NT2/D1 (cell line): ENCODE results near the gene TNPO3.

Experiments used
- DNase-seq: peaks from one replicate; pipeline ENCODE4 v3.0.0-alpha.2; 2011; ENCODE audit warnings: low read depth, low spot score
- H3K27me3 ChIP-seq: 2 replicates; pipeline ENCODE4 v1.6.0; 2011; ENCODE audit warnings: mild to moderate bottlenecking; ENCODE audit not compliant: insufficient read length, insufficient read depth
- H3K36me3 ChIP-seq: 2 replicates; pipeline ENCODE4 v1.6.1; 2011; ENCODE audit warnings: mild to moderate bottlenecking, low read length, mixed read lengths; ENCODE audit not compliant: insufficient read depth, insufficient read length
- H3K4me1 ChIP-seq: 2 replicates; pipeline ENCODE4 v1.5.1; 2011; ENCODE audit not compliant: insufficient read depth, insufficient read length
- H3K4me3 ChIP-seq: 2 replicates; pipeline ENCODE4 v1.5.1; 2011; ENCODE audit warnings: low read depth; ENCODE audit not compliant: insufficient read length
- H3K9ac ChIP-seq: 2 replicates; pipeline ENCODE4 v1.6.0; 2011; ENCODE audit warnings: low read depth; ENCODE audit not compliant: insufficient read length
- H3K9me3 ChIP-seq: 2 replicates; pipeline ENCODE4 v1.5.1; 2011; ENCODE audit warnings: mild to moderate bottlenecking, low read length; ENCODE audit not compliant: insufficient read depth
- SUZ12 ChIP-seq: IDR thresholded peaks from 2 replicates; pipeline ENCODE4 v1.6.1; 2011; ENCODE audit not compliant: insufficient read length, insufficient read depth; ENCODE audit errors: extremely low read depth
- YY1 ChIP-seq: IDR thresholded peaks from 2 replicates; pipeline ENCODE4 v1.6.1; 2011; ENCODE audit not compliant: insufficient read length, insufficient read depth
- ZNF274 ChIP-seq: IDR thresholded peaks from 2 replicates; pipeline ENCODE4 v1.6.1; 2011; ENCODE audit warnings: mild to moderate bottlenecking, low read depth, low read length

The TNPO3 gene

GRCh38 chr7:128939075-128939860 lies 115.6 kb downstream of the TNPO3 start:
- TF ChIP-seq ZNF274 (no peak), YY1 (no peak), SUZ12 (no peak)
- Histone ChIP-seq H3K27me3 (peaks cover 57% of the 10 kb centered on the region), H3K4me3 (no peak overlapping the region), H3K9me3 (no peaks in the 10 kb centered on the region), H3K36me3 (no peaks in the 10 kb centered on the region), H3K9ac (no peak overlapping the region), H3K4me1 (peaks cover 12% of the 10 kb centered on the region)
- DNase-seq = no peak

- Histone ChIP-seq H3K4me1 (peaks cover 12% of the 10 kb centered on the region), H3K36me3 (no peaks in the 10 kb centered on the region), H3K9ac (peak overlapping the region; percentile 50), H3K27me3 (peaks cover 58% of the 10 kb centered on the region), H3K9me3 (no peaks in the 10 kb centered on the region), H3K4me3 (peak overlapping the region; percentile 40)
- DNase-seq = no peak
- TF ChIP-seq YY1 (no peak), SUZ12 (no peak), ZNF274 (no peak)
Measured at GRCh38 chr7:128938544-128939074, 116.3 kb downstream of the TNPO3 start.

- DNase-seq = no peak
- Histone ChIP-seq H3K4me3 (peak within 1 kb of the TSS; percentile 40), H3K9ac (peak within 1 kb of the TSS; percentile 50), H3K4me1 (peaks cover 12% of the 10 kb centered on the region), H3K27me3 (peaks cover 58% of the 10 kb centered on the region), H3K9me3 (no peaks in the 10 kb centered on the region), H3K36me3 (no peaks in the 10 kb centered on the region)
- no peak for TF ChIP-seq YY1
- TF ChIP-seq SUZ12 = peak; percentile 71
Measured at GRCh38 chr7:128937647-128938543, 117.0 kb downstream of the TNPO3 start, which contains the start of gene IRF5. IRF5 (plus strand) TSS chr7:128937927; CDS start chr7:128942082, 4,155 bp downstream.

GRCh38 chr7:128937271-128937646 lies 117.7 kb downstream of the TNPO3 start:
- Histone ChIP-seq H3K4me3 (peak overlapping the region; percentile 40), H3K9ac (no peak overlapping the region), H3K4me1 (peaks cover 12% of the 10 kb centered on the region), H3K27me3 (peaks cover 58% of the 10 kb centered on the region), H3K36me3 (no peaks in the 10 kb centered on the region), H3K9me3 (no peaks in the 10 kb centered on the region)
- DNase-seq = no peak
- TF ChIP-seq SUZ12 = no peak
- no peak for TF ChIP-seq YY1
- no peak for TF ChIP-seq ZNF274

GRCh38 chr7:128936798-128937197 lies 118.1 kb downstream of the TNPO3 start:
- DNase-seq = no peak
- peaks cover 12% of the 10 kb centered on the region for H3K4me1 ChIP-seq
- no peaks in the 10 kb centered on the region for H3K9me3 ChIP-seq
- no peak overlapping the region for H3K9ac ChIP-seq
- TF ChIP-seq SUZ12 = no peak
- TF ChIP-seq YY1 = no peak
- no peak for TF ChIP-seq ZNF274
- H3K27me3 ChIP-seq = peaks cover 58% of the 10 kb centered on the region
- no peak overlapping the region for H3K4me3 ChIP-seq
- H3K36me3 ChIP-seq = no peaks in the 10 kb centered on the region

GRCh38 chr7:128935342-128935730 lies 119.6 kb downstream of the TNPO3 start:
- Histone ChIP-seq H3K4me3 (no peak overlapping the region), H3K4me1 (peaks cover 9% of the 10 kb centered on the region), H3K9ac (no peak overlapping the region)

GRCh38 chr7:128934361-128935341 lies 120.3 kb downstream of the TNPO3 start:
- no peaks in the 10 kb centered on the region for H3K36me3 ChIP-seq
- TF ChIP-seq YY1 (no peak), SUZ12 (no peak), ZNF274 (no peak)
- no peak for DNase-seq
- no peak overlapping the region for H3K9ac ChIP-seq
- H3K27me3 ChIP-seq = peaks cover 53% of the 10 kb centered on the region
- H3K4me3 ChIP-seq = no peak overlapping the region
- H3K9me3 ChIP-seq = no peaks in the 10 kb centered on the region
- peaks cover 9% of the 10 kb centered on the region for H3K4me1 ChIP-seq

More at GRCh38 chr7:128935342-128935730, 119.6 kb downstream of the TNPO3 start:
- Histone ChIP-seq H3K9me3 (no peaks in the 10 kb centered on the region), H3K27me3 (peaks cover 58% of the 10 kb centered on the region), H3K36me3 (no peaks in the 10 kb centered on the region)
- TF ChIP-seq ZNF274 = no peak
- TF ChIP-seq YY1 = no peak
- DNase-seq = no peak
